Mesenchymal stem cell (in vitro differentiated cells and primary cell): Measurements from ENCODE around the gene SPAM1.
A peak's percentile ranks its signal among the peaks of the same experiment; 100 is the strongest.

Experiments
- DNase-seq: peaks from one replicate; pipeline ENCODE4 v3.0.0-alpha.2; 2013
- H2AFZ ChIP-seq: one replicate; pipeline ENCODE4 v1.6.1; 2013; ENCODE audit warnings: low read depth, mild to moderate bottlenecking, control low read depth, inconsistent platforms, low read length, moderate library complexity
- H2AK5ac ChIP-seq: 2 replicates; pipeline ENCODE4 v1.6.1; 2013; ENCODE audit warnings: low read length, moderate library complexity, mild to moderate bottlenecking, inconsistent platforms; ENCODE audit not compliant: severe bottlenecking
- H2BK120ac ChIP-seq: one replicate; pipeline ENCODE4 v1.6.1; 2013; ENCODE audit warnings: low read depth, mild to moderate bottlenecking, inconsistent platforms, low read length, moderate library complexity
- H2BK12ac ChIP-seq, 2 experiments: one replicate each; pipeline ENCODE4 v1.6.1; 2013; ENCODE audit warnings: inconsistent platforms in 2 of 2, low read length in 2 of 2, mild to moderate bottlenecking in 2 of 2, moderate library complexity in 2 of 2, control low read depth in 1 of 2
- H2BK15ac ChIP-seq: one replicate; pipeline ENCODE4 v1.6.1; 2013; ENCODE audit warnings: mild to moderate bottlenecking, low read depth, inconsistent platforms; ENCODE audit not compliant: poor library complexity, severe bottlenecking
- H2BK5ac ChIP-seq: 2 replicates; pipeline ENCODE4 v1.6.1; 2013; ENCODE audit warnings: low read depth, mild to moderate bottlenecking, low read length, control low read depth, inconsistent platforms; ENCODE audit not compliant: poor library complexity, severe bottlenecking
- H3K14ac ChIP-seq, 2 experiments: one replicate each; pipeline ENCODE4 v1.6.1; 2013; ENCODE audit warnings: inconsistent platforms in 2 of 2, low read length in 2 of 2, control low read depth in 1 of 2, mild to moderate bottlenecking in 1 of 2, moderate library complexity in 1 of 2
- H3K18ac ChIP-seq, 2 experiments: one replicate each; pipeline ENCODE4 v1.6.1; 2013; ENCODE audit warnings: inconsistent platforms in 2 of 2, low read length in 2 of 2, control low read depth in 1 of 2, low read depth in 1 of 2, mild to moderate bottlenecking in 1 of 2
- H3K23ac ChIP-seq, 2 experiments: one replicate each; pipeline ENCODE4 v1.6.1; 2013; ENCODE audit warnings: inconsistent platforms in 2 of 2, low read length in 2 of 2, mild to moderate bottlenecking in 2 of 2, moderate library complexity in 2 of 2, control low read depth in 1 of 2
- H3K27ac ChIP-seq: 2 replicates; pipeline ENCODE4 v1.5.1; 2013; ENCODE audit warnings: mild to moderate bottlenecking, moderate library complexity, low read length, control low read depth, inconsistent platforms; ENCODE audit not compliant: poor library complexity, severe bottlenecking
- H3K27me3 ChIP-seq, 2 experiments: 2 replicates each; pipeline versions ENCODE4 v1.6.1 to v1.7.0; 2013; ENCODE audit warnings: low read length in 2 of 2, mild to moderate bottlenecking in 2 of 2, moderate library complexity in 2 of 2, control low read depth in 1 of 2, inconsistent platforms in 1 of 2; ENCODE audit not compliant: control insufficient read depth in 1 of 2, insufficient read depth in 1 of 2
- H3K36me3 ChIP-seq, 2 experiments: 2 replicates each; pipeline versions ENCODE4 v1.6.1 to v1.7.0; 2013; ENCODE audit warnings: low read length in 2 of 2, control low read depth in 1 of 2, inconsistent platforms in 1 of 2, low read depth in 1 of 2, mild to moderate bottlenecking in 1 of 2; ENCODE audit not compliant: insufficient read depth in 2 of 2, control insufficient read depth in 1 of 2
- H3K4ac ChIP-seq, 2 experiments: one replicate each; pipeline ENCODE4 v1.6.1; 2013; ENCODE audit warnings: inconsistent platforms in 2 of 2, low read length in 2 of 2, mild to moderate bottlenecking in 2 of 2, moderate library complexity in 2 of 2, control low read depth in 1 of 2, low read depth in 1 of 2
- H3K4me1 ChIP-seq: 2 replicates; pipeline ENCODE4 v1.6.1; 2013; ENCODE audit warnings: low read depth, low read length, control low read depth; ENCODE audit not compliant: control insufficient read depth, insufficient read depth
- H3K4me2 ChIP-seq: 2 replicates; pipeline ENCODE4 v1.6.1; 2013; ENCODE audit warnings: low read length, mild to moderate bottlenecking, inconsistent platforms; ENCODE audit not compliant: poor library complexity, severe bottlenecking
- H3K4me3 ChIP-seq, 2 experiments: 2 replicates each; pipeline versions ENCODE4 v1.5.1 to v1.7.0; 2013; ENCODE audit warnings: low read length in 2 of 2, mild to moderate bottlenecking in 2 of 2, control low read depth in 1 of 2, low read depth in 1 of 2; ENCODE audit not compliant: insufficient read depth in 1 of 2
- H3K79me1 ChIP-seq: replicated peaks from 2 replicates; pipeline ENCODE4 v1.6.1; 2013; ENCODE audit warnings: mild to moderate bottlenecking, control low read depth, low read length, inconsistent platforms; ENCODE audit not compliant: poor library complexity, severe bottlenecking
- H3K9ac ChIP-seq: 2 replicates; pipeline ENCODE4 v1.7.0; 2013; ENCODE audit warnings: mild to moderate bottlenecking, low read length, moderate library complexity
- H3K9me3 ChIP-seq: 2 replicates; pipeline ENCODE4 v1.7.0; 2013; ENCODE audit warnings: mild to moderate bottlenecking, low read length; ENCODE audit not compliant: control insufficient read depth
- H4K8ac ChIP-seq: one replicate; pipeline ENCODE4 v1.6.1; 2013; ENCODE audit warnings: inconsistent platforms, mild to moderate bottlenecking, low read length, moderate library complexity
- H4K91ac ChIP-seq: one replicate; pipeline ENCODE4 v1.6.1; 2013; ENCODE audit warnings: mild to moderate bottlenecking, low read length, inconsistent platforms
- WGBS: methylation state at CpG from one replicate; pipeline ENCODE4 v1.1.7; 2013; ENCODE audit warnings: mixed read lengths; 5-methylcytosine and 5-hydroxymethylcytosine counted together

SPAM1 gene

DNA sequence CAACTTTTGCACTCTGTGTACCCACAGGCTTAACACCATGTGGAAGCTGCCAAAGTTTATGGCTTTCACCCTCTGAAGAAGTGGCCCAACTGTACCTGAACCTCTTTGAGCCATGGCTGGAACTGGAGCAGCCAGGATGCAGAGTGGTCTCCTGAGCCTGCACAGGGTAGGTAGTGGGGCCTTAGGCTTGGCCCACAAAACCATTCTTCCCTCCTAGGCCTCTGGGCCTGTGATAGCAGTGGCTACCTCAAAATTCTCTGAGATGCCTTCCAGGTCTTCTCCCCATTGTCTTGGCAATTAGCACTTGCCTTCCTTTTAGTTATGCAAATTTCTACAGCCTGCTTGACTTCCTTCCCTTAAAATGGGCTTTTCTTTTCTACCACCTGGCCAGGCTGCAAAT is 19.3 kb upstream of the SPAM1 start:
- H4K91ac ChIP-seq, result no peak overlapping the region
- no peaks in the 10 kb centered on the region for H3K79me1 ChIP-seq
- no peak overlapping the region for H2BK15ac ChIP-seq
- H3K27ac ChIP-seq, result no peak overlapping the region
- H4K8ac ChIP-seq, result no peak overlapping the region
- H3K4me1 ChIP-seq, result no peaks in the 10 kb centered on the region
- peak overlapping the region in 1 of 2 experiments; percentile 32 for H3K14ac ChIP-seq
- H3K9ac ChIP-seq, result no peak overlapping the region
- no peak overlapping the region for H2AFZ ChIP-seq
- no peaks in the 10 kb centered on the region for H3K27me3 ChIP-seq
- no peak overlapping the region for H3K4ac ChIP-seq
- H2BK5ac ChIP-seq, result no peak overlapping the region
- H3K23ac ChIP-seq, result peak overlapping the region in 1 of 2 experiments; percentile 69
- H3K4me2 ChIP-seq, result no peak overlapping the region
- H2BK12ac ChIP-seq, result no peak overlapping the region
- H2AK5ac ChIP-seq, result no peak overlapping the region
- no peaks in the 10 kb centered on the region for H3K36me3 ChIP-seq
- H3K18ac ChIP-seq, result no peak overlapping the region
- no peaks in the 10 kb centered on the region for H3K9me3 ChIP-seq
- H3K4me3 ChIP-seq, result no peak overlapping the region
- no peak overlapping the region for H2BK120ac ChIP-seq
- no peak for DNase-seq

DNA sequence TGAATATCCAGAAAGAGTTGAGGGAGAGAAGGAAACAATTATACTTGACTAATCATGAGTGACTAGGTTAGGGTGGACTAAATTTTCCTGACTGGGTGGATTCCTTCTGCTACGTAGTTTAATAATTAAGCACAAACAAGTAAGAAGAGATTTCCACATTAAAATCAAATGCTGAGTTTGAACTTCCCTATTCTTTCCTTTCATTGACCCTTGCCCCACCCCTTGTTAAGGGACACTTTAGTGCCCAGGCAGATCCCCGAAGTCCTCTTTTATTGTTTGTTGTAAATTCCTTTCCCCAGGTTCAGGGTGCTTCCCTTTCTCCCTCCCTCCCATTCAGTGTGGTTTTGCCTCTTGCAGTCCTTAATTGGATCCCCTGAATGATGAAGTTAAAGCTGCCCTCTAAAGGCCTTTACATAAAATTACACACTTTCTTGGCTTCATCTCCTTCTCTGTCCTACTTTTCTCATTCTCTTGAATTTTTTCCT is 8.8 kb upstream of the SPAM1 start:
- DNase-seq, result peak; percentile 36
- Histone ChIP-seq H3K4me1 (no peaks in the 10 kb centered on the region), H3K79me1 (no peaks in the 10 kb centered on the region), H4K8ac (no peak overlapping the region), H3K9ac (no peak overlapping the region), H4K91ac (no peak overlapping the region), H3K27me3 (no peaks in the 10 kb centered on the region), H3K4me2 (peak overlapping the region; percentile 8), H2AFZ (no peak overlapping the region), H2BK15ac (no peak overlapping the region), H3K4ac (no peak overlapping the region), H3K14ac (no peak overlapping the region), H2AK5ac (no peak overlapping the region), H3K23ac (no peak overlapping the region), H2BK120ac (no peak overlapping the region), H3K27ac (peak overlapping the region; percentile 13), H3K9me3 (no peaks in the 10 kb centered on the region), H3K18ac (no peak overlapping the region), H2BK12ac (no peak overlapping the region), H3K4me3 (no peak overlapping the region), H2BK5ac (no peak overlapping the region), H3K36me3 (no peaks in the 10 kb centered on the region)
- 53% methylated on average over 2 of the region's 2 CpGs for WGBS

DNA sequence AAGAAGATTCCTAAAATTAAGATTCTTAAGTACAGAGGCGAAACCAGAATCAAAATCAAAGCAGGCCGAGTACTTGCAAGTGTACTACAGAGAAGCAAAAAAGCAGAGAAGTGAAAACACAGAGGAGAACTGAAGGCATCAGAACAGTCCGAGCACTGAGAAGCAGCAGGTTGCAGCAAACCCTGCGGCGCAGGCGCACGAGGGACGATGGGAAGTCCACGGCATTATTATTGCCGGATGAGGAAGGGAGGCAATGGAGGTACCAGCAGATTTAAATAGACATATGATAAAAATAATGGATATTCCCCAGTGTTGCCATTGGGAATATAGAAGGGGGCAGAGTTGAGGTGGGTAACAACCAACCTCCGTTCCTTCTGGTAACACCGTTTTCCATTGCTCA is 7.2 kb upstream of the SPAM1 start:
- Histone ChIP-seq H3K18ac (no peak overlapping the region), H4K91ac (no peak overlapping the region), H3K4ac (no peak overlapping the region), H2BK15ac (no peak overlapping the region), H3K9ac (no peak overlapping the region), H3K36me3 (no peaks in the 10 kb centered on the region), H3K79me1 (no peaks in the 10 kb centered on the region), H3K27me3 (no peaks in the 10 kb centered on the region), H2BK5ac (no peak overlapping the region), H3K4me1 (no peaks in the 10 kb centered on the region), H2BK120ac (no peak overlapping the region), H2AFZ (no peak overlapping the region), H3K4me2 (no peak overlapping the region), H2AK5ac (no peak overlapping the region), H3K4me3 (no peak overlapping the region), H3K14ac (no peak overlapping the region), H4K8ac (no peak overlapping the region), H3K23ac (no peak overlapping the region), H3K27ac (no peak overlapping the region), H3K9me3 (no peaks in the 10 kb centered on the region), H2BK12ac (no peak overlapping the region)
- no peak for DNase-seq
- WGBS, result 96% methylated on average over 12 of the region's 12 CpGs

DNA sequence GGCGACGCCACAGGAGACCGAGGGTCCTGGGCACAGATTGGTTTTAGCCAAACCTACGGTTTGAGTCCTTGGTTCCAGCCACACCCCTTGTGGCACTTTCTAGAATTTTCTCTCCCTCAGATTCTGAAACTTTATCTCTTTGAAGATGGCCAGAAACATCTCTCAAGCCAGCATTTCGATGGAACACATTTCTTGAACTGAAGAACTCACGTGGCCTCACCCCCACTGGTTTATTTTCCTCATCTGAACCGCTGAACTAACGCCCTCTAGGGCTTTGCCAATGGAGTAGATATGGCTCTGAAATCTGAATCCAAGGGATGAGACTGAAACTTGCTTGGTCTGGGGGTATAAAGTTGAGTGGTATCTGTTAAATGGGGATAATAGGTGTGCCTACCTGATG is 6.7 kb upstream of the SPAM1 start:
- Histone ChIP-seq H3K36me3 (no peaks in the 10 kb centered on the region), H2BK120ac (no peak overlapping the region), H2BK5ac (no peak overlapping the region), H3K4ac (no peak overlapping the region), H3K18ac (no peak overlapping the region), H2BK12ac (no peak overlapping the region), H2AFZ (no peak overlapping the region), H3K4me2 (no peak overlapping the region), H3K79me1 (no peaks in the 10 kb centered on the region), H3K27ac (no peak overlapping the region), H3K9ac (no peak overlapping the region), H4K8ac (no peak overlapping the region), H3K4me1 (no peaks in the 10 kb centered on the region), H2AK5ac (no peak overlapping the region), H2BK15ac (no peak overlapping the region), H4K91ac (no peak overlapping the region), H3K4me3 (no peak overlapping the region), H3K9me3 (no peaks in the 10 kb centered on the region), H3K14ac (no peak overlapping the region), H3K27me3 (no peaks in the 10 kb centered on the region), H3K23ac (no peak overlapping the region)
- 86% methylated on average over 8 of the region's 8 CpGs for WGBS
- DNase-seq, result no peak
